Hair follicle dermal papilla cell (primary cell): Measurements from ENCODE around the gene CARNS1. TPM values are rescaled to one million over a fixed set of nuclear protein-coding genes. Genes with fewer than 3 reads are reported as not detected.

Source experiments
- small RNA-seq: library from RNA; depleted of rRNA; stranded (forward); fragments of <200 nt; gene quantifications from one replicate; pipeline ENCODE3, GENCODE V24; 2012
- total RNA-seq: library from RNA; depleted of rRNA; stranded (reverse); fragments of >200 nt; gene quantifications from 2 replicates; pipeline ENCODE4 v1.2.3, GENCODE V29; 2012

The CARNS1 gene, protein sequence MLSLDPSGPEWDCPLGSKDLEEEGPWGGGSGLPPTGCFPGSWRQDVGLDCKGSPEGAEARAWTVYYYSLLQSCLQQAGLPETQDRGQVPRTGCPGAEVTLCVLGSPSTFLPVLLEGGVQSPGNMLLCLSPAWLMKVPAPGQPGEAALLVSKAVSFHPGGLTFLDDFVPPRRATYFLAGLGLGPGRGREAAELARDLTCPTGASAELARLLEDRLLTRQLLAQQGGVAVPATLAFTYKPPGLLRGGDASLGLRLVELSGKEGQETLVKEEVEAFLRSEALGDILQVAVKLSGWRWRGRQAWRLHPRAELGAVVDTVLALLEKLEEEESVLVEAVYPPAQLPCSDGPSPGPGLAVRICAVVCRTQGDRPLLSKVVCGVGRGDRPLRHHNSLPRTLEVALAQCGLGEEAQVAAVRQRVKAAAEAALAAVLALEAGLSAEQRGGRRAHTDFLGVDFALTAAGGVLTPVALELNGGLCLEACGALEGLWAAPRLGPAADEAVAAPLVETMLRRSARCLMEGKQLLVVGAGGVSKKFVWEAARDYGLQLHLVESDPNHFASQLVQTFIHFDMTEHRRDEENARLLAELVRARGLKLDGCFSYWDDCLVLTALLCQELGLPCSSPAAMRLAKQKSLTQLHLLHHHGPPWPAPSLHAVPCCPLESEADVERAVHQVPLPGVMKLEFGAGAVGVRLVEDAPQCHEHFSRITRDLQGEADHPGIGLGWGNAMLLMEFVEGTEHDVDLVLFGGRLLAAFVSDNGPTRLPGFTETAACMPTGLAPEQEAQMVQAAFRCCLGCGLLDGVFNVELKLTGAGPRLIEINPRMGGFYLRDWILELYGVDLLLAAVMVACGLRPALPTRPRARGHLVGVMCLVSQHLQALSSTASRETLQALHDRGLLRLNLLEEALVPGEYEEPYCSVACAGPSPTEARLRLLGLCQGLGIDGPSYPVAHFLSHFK
- total RNA-seq, result under 0.01 and 0.16 TPM in 2 replicates

GRCh38 chr11:67415501-67416304 lies at the start of gene CARNS1:
Gene CARNS1 (plus strand): TSS chr11:67415678. CDS start chr11:67416200, 522 bp downstream.

DNA sequence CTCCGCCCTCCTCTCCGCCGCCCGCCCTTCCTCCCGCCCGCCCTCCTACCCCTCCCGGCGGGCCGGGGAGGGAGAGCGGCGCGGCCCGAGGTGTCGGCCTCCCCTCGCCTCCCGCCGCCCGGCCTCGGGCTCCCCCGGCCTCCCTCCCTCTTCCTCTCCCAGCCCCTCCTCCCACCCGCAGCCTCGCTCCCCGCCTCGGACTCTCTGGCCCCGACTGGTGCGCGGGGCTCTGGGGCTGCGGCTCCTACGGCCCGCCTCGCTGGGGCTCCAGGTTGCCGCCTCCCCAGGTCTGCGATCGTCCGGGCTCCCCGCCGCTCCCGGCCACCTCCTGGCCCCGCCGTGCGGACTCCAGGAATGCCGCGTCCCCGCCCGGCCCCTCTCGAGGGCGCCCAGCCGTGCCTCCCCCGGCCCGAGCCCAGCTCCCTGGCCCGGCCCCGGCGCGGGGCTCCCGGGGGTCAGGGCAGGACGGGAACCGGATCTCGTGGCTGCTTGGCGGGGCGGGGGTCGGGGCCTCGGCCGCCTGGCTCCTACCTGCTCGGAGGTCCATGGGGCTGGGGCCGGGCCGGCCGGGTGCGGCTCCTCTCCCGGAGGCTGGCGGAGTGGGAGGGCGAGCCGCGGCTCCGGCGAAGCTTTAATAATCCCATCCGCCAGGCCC lies 42.4 kb upstream of the CARNS1 start, which contains the start of gene CLCF1:
Gene CLCF1, minus strand, starts transcription at position 606 of the 655 bp plus-strand sequence. Its CDS starts 59 bp downstream, at position 547.

GRCh38 chr11:67391304-67392182 lies 23.9 kb upstream of the CARNS1 start, which contains the start of gene RAD9A:
Gene RAD9A (plus strand): TSS chr11:67391986. CDS start chr11:67392045, 59 bp downstream.

GRCh38 chr11:67401495-67402191 lies 13.8 kb upstream of the CARNS1 start, which contains the start of gene PPP1CA:
Gene PPP1CA (minus strand): TSS chr11:67401858. CDS start chr11:67401782, 76 bp downstream.

DNA sequence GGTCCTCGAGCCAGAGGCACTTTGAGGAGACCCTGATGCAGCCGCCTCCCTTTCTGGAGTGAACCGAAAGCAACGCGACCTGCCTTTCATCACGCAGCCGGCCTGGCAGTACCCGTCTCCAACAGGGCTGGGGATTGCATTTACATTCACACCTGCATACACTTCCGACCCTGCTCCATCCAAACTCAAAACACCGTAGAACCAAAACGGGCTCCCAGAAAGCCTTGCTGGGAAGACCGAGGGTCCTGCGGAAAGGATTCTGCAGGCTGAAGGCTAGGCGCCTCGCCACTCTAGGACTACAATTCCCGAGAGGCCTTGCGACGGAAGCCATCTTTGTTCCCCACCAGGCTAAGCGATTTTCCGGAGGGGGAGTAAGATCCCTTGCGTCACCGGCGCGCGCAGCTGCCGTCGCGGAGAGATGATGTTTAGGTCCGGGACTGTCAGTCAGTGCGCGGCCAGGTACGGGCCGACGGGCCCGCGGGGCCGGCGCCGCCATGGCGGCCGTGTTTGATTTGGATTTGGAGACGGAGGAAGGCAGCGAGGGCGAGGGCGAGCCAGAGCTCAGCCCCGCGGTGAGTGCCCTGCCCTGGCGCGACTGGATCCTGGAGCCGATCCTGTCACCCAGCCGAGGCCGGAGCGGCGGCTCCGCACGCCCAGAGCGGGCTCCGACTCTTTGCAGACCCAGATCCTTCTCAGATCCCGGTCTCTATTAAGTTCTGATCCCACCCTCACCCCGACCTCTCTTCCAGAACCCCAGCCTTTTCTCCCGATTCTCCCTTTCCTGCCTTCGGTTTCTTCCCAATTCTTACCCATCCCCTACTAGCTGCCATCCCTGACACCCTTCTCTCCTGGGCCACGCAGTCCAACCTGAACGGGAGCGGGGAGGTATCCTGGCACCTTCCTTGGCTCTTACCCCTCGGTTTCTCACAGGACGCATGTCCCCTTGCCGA lies 12.8 kb downstream of the CARNS1 start, which contains the start of gene RPS6KB2:
Gene RPS6KB2, plus strand, starts transcription at position 443 of the 950 bp plus-strand sequence. Its CDS starts 52 bp downstream, at position 495.

DNA sequence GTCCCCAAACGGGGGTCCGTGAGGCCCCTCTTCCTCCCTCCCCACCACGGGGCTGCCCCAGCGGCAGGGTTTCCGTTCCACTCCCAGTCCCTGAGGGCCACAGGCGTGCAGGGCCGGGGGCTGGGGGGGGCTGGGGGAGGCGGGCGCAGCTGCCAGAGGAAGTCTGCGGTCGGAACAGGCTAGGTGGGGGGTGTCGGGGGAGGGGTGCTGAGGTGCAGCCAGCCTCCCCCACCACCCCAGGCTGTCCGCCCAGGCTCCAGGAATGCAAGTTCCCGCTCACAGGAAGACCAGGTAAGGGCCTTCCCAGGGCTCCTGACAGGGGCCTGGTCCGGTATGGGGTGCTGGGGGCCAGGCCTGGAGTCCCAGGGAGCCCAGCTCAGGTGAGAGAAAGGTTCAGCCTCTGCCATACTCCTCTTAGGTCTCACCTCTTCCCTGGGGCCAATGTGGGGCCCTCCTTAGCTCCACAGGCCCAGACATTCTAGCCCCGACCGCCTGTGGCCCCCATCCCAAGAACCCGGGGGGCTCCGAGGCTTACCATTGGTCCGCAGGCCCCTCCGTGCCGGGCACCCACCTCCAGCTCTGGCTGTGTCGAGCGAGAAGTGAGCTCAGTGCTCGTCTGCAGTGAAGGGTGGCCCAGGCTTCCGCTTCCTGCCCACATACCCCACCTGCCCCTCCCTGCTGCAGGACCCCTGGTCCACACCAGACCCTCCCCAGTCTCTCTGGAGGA lies 21.8 kb downstream of the CARNS1 start, which contains the start of gene PTPRCAP:
Gene PTPRCAP, minus strand, starts transcription at position 601 of the 727 bp plus-strand sequence. Its CDS starts 63 bp downstream, at position 538.

DNA sequence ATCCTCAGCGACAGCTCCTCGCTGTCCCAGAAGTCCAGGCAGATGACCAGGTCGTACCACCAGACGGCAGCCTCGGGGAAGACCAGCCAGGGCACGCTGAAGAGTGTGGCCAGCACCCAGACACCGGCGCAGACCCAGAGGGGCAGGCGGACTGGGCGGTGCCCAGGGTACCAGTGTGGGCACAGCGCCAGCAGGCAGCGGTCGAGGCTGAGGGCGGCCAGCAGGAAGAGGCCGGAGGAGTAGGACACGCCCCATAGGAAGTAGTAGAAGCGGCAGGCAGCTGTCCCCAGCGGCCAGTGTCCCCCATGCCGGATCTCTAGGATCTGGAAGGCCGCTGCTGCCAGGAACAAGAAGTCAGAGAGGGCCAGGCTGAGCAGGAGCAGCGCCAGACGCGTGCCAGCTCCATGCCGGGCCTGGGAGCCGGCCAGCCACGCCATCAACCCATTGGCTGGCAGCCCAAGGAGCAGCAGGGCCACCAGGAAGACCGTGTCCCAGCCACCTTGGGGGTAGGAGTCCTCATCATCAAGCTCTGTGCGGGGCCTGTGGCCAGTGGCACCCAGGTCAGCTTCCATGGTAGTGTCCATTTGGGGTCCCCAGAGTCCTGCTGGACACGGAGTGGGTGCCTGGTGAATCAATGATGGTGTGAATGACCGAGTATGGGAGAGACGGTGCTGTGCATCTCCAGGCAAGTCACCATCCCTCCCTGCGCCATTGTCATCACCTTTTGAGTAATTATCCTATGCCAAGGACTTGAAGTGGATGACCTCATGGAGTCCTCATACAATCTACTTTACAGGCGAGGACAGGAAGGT lies 36.9 kb downstream of the CARNS1 start, which contains the start of gene GPR152:
Gene GPR152, minus strand, starts transcription at position 589 of the 812 bp plus-strand sequence. Its CDS starts 5 bp downstream, at position 584.

DNA sequence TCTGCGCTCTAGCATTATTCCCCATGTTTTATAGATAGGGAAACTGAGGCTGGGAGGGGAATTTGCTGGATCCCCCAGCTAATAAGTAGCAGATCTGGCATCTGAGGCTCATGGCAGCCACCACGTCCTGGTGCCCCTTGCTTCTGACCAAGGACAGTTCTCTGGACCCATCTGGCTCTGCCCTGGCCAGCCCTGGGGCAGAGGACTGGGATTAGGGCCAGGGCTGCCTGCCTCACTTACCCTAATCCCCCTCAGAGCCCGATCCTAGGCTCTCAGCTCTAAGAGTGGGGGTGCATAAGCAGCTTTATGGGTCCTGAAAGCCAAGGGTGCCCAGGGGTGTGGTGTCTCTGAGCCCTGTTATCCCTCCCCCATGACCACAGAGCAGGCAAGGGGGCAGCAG lies 39.6 kb downstream of the CARNS1 start, which contains the start of gene CABP4:
Gene CABP4, plus strand, starts transcription at position 301 of the 400 bp plus-strand sequence. Its CDS starts 70 bp downstream, at position 371.

GRCh38 chr11:67468759-67469507 lies 53.5 kb downstream of the CARNS1 start, which contains the start of gene TMEM134:
Gene TMEM134 (minus strand): TSS chr11:67469251. CDS start chr11:67469192, 59 bp downstream.

Small RNAs within 50 kb of the gene (small RNA-seq; reads per million reads assigned to genes)
- not detected for gene RNU6-1238P

Other genes with a start within 250 kb of the CARNS1 start
- gene GRK2, start 149.2 kb upstream of the CARNS1 start, total RNA-seq, result 38.4 and 44.3 TPM in 2 replicates
- gene ANKRD13D, start 126.4 kb upstream of the CARNS1 start, total RNA-seq, result 31.9 and 35.2 TPM in 2 replicates
- 18.3 and 18.8 TPM in 2 replicates for gene SSH3, start 112.1 kb upstream of the CARNS1 start, total RNA-seq
- 38.3 and 58.4 TPM in 2 replicates for gene POLD4, start 62.1 kb upstream of the CARNS1 start, total RNA-seq
- 12.7 and 13.8 TPM in 2 replicates for gene CLCF1, start 42.1 kb upstream of the CARNS1 start, total RNA-seq
- gene RAD9A, start 23.7 kb upstream of the CARNS1 start, total RNA-seq, result 5.0 and 7.3 TPM in 2 replicates
- 169 and 220 TPM in 2 replicates for gene PPP1CA, start 13.8 kb upstream of the CARNS1 start, total RNA-seq
- gene TBC1D10C, start 11.6 kb upstream of the CARNS1 start, total RNA-seq, result 0.12 TPM in 1 of 2 replicates, not detected in the other
- gene RPS6KB2, start 12.8 kb downstream of the CARNS1 start, total RNA-seq, result 44.5 and 48.8 TPM in 2 replicates
- gene PTPRCAP, start 22.0 kb downstream of the CARNS1 start, total RNA-seq, result 0.32 TPM in 1 of 2 replicates, not detected in the other
- 128 and 136 TPM in 2 replicates for gene CORO1B, start 27.8 kb downstream of the CARNS1 start, total RNA-seq
- not detected in 2 replicates for gene GPR152, start 37.1 kb downstream of the CARNS1 start, total RNA-seq
- not detected in 2 replicates for gene CABP4, start 39.7 kb downstream of the CARNS1 start, total RNA-seq
- gene TMEM134, start 53.6 kb downstream of the CARNS1 start, total RNA-seq, result 18.8 and 21.7 TPM in 2 replicates
- 50.3 and 58.9 TPM in 2 replicates for gene AIP, start 67.3 kb downstream of the CARNS1 start, total RNA-seq
- gene PITPNM1, start 89.7 kb downstream of the CARNS1 start, total RNA-seq, result 30.7 and 31.5 TPM in 2 replicates
- 21.6 and 25.3 TPM in 2 replicates for gene CDK2AP2, start 92.5 kb downstream of the CARNS1 start, total RNA-seq
- not detected in 2 replicates for gene CABP2, start 107.8 kb downstream of the CARNS1 start, total RNA-seq
- 399 and 414 TPM in 2 replicates for gene GSTP1, start 168.1 kb downstream of the CARNS1 start, total RNA-seq
- gene NDUFV1, start 191.3 kb downstream of the CARNS1 start, total RNA-seq, result 137 and 150 TPM in 2 replicates
- 5.5 and 7.5 TPM in 2 replicates for gene NUDT8, start 214.3 kb downstream of the CARNS1 start, total RNA-seq
- not detected in 2 replicates for gene TBX10, start 224.1 kb downstream of the CARNS1 start, total RNA-seq
- gene ACY3, start 235.1 kb downstream of the CARNS1 start, total RNA-seq, result not detected in 2 replicates